Right lobe of liver (tissue), 4 donors: ENCODE measurements around the gene POC5.

ENCODE experiments used
- POLR2A ChIP-seq: fragments of 450-650 bp; IDR thresholded peaks from one replicate; pipeline ENCODE4 v1.6.1; 2017; ENCODE audit warnings: antibody characterized with exemption, mild to moderate bottlenecking
- TF ChIP-seq, protein P1 (sequence below), 4 donors: fragments of 200-600 bp in 3 of 4; fragments of 450-650 bp in 1 of 4; IDR thresholded peaks; one replicate each; pipeline versions ENCODE4 v1.5.1 to v1.8.0; 2016 to 2022; ENCODE audit warnings: antibody characterized with exemption in 4 of 4, mild to moderate bottlenecking in 2 of 4
- donor health status: DM: no; HTN: no; CAD: no.
- donor health status: DM: no; HTN: no; CAD: no.
- donor health status: DM: no; HTN: yes; CAD: no.

DNA sequence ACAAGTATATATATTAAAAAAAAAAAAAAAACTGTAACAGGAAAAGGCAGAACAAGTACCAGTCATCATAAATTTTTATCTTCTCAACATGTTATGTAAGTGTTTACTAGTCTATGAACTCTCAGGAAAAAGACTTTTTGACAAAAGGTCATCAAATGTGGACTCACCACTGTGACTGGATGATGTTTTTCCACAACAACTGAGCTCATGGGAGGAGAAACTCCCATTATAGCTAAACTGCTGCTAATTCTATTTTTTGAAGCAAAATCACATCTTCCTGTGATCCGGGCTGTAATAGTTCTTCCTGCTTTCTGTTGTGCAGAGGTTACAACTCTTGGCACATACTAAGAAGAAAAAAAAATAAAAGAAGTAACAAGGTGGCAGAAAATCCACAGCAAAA, 39.6 kb downstream of the POC5 start:
- TF ChIP-seq, protein P1, sequence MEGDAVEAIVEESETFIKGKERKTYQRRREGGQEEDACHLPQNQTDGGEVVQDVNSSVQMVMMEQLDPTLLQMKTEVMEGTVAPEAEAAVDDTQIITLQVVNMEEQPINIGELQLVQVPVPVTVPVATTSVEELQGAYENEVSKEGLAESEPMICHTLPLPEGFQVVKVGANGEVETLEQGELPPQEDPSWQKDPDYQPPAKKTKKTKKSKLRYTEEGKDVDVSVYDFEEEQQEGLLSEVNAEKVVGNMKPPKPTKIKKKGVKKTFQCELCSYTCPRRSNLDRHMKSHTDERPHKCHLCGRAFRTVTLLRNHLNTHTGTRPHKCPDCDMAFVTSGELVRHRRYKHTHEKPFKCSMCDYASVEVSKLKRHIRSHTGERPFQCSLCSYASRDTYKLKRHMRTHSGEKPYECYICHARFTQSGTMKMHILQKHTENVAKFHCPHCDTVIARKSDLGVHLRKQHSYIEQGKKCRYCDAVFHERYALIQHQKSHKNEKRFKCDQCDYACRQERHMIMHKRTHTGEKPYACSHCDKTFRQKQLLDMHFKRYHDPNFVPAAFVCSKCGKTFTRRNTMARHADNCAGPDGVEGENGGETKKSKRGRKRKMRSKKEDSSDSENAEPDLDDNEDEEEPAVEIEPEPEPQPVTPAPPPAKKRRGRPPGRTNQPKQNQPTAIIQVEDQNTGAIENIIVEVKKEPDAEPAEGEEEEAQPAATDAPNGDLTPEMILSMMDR (IDR thresholded peaks at IDR 0.05): no peak
- TF ChIP-seq POLR2A: no peak
